Kidney glomerular epithelial cell (primary cell): ENCODE measurements around the gene MAP3K10.

Experiments used
- DNase-seq: peaks from one replicate; lab custom pipeline; 2025; lab: John Stamatoyannopoulos, UW

Gene MAP3K10

GRCh38 chr19:40249781-40250180 lies 58.6 kb downstream of the MAP3K10 start:
- DNase-seq = no peak

- DNase-seq = no peak
These were observed 60.0 kb downstream of the MAP3K10 start for GRCh38 chr19:40251244-40251643.

GRCh38 chr19:40251991-40252390 lies 60.8 kb downstream of the MAP3K10 start:
- DNase-seq = no peak

- no peak for DNase-seq
These were observed 61.2 kb downstream of the MAP3K10 start for GRCh38 chr19:40252395-40252794.

- no peak for DNase-seq
These were observed 62.4 kb downstream of the MAP3K10 start for GRCh38 chr19:40253611-40254092.

- DNase-seq = no peak
These were observed 63.6 kb downstream of the MAP3K10 start for GRCh38 chr19:40254714-40255418.

- DNase-seq = no peak
These were observed 64.5 kb downstream of the MAP3K10 start for GRCh38 chr19:40255619-40256166.

- DNase-seq = no peak
These were observed 65.3 kb downstream of the MAP3K10 start for GRCh38 chr19:40256512-40256911.

GRCh38 chr19:40257096-40257517 lies 65.9 kb downstream of the MAP3K10 start:
- no peak for DNase-seq

- no peak for DNase-seq
These were observed 70.4 kb downstream of the MAP3K10 start for GRCh38 chr19:40261631-40262030.

- no peak for DNase-seq
These were observed 71.2 kb downstream of the MAP3K10 start for GRCh38 chr19:40262422-40262821.

- DNase-seq = no peak
These were observed 72.5 kb downstream of the MAP3K10 start for GRCh38 chr19:40263440-40264313.

GRCh38 chr19:40264314-40265054 lies 73.3 kb downstream of the MAP3K10 start:
- DNase-seq = no peak
